Naive B cell (primary cell): ENCODE results near the gene CNKSR2. TPM values are rescaled to one million over a fixed set of nuclear protein-coding genes. Genes with fewer than 3 reads are reported as not detected.

Experiments
- ATAC-seq, 2 donors: fragments of 150-1000 bp; cut with Tn5 transposase; 2 replicates each; pipeline ENCODE4 v1.10.0; 2021; ENCODE audit warnings: low read depth in 2 of 2, mild to moderate bottlenecking in 2 of 2, moderate library complexity in 2 of 2
- DNase-seq: peaks from one replicate; pipeline ENCODE4 v3.0.0; 2022
- H3K27ac Mint-ChIP-seq, 6 donors: one replicate each; pipeline ENCODE4 v1.8.0; 2020 to 2022; ENCODE audit warnings: mild to moderate bottlenecking in 6 of 6, mixed read lengths in 6 of 6, moderate library complexity in 5 of 6, inconsistent platforms in 2 of 6
- H3K27me3 Mint-ChIP-seq, 3 donors: one replicate each; pipeline ENCODE4 v1.8.0; 2021 to 2022; ENCODE audit warnings: mixed read lengths in 3 of 3, mild to moderate bottlenecking in 1 of 3
- H3K36me3 Mint-ChIP-seq, 2 donors: one replicate each; pipeline ENCODE4 v1.8.0; 2020 to 2022; ENCODE audit warnings: mixed read lengths in 2 of 2, inconsistent platforms in 1 of 2, mild to moderate bottlenecking in 1 of 2
- H3K4me1 Mint-ChIP-seq, 3 donors: one replicate each; pipeline ENCODE4 v1.8.0; 2020 to 2022; ENCODE audit warnings: mixed read lengths in 3 of 3, inconsistent platforms in 1 of 3, mild to moderate bottlenecking in 1 of 3, moderate library complexity in 1 of 3
- H3K4me3 Mint-ChIP-seq, 8 donors: one replicate each; pipeline ENCODE4 v1.8.0; 2020 to 2022; ENCODE audit warnings: mild to moderate bottlenecking in 8 of 8, mixed read lengths in 8 of 8, moderate library complexity in 8 of 8, inconsistent platforms in 2 of 8
- H3K9me3 Mint-ChIP-seq, 7 donors: one replicate each; pipeline ENCODE4 v1.8.0; 2020 to 2022; ENCODE audit warnings: mixed read lengths in 7 of 7, mild to moderate bottlenecking in 5 of 7, inconsistent platforms in 2 of 7, moderate library complexity in 1 of 7
- polyA plus RNA-seq, 6 donors: library from polyadenylated mRNA; unstranded; fragments of 300-500 nt; fragmentation: Illumina TruSeq; gene quantifications; one replicate each; pipeline ENCODE4 v1.2.3, GENCODE V29; 2021; ENCODE audit warnings: low read depth in 6 of 6

The CNKSR2 gene
- polyA plus RNA-seq, result 10 to 100 TPM in 5 of 6 donors, 1 to 10 TPM in 1; 8.7 to 18.2 (median 13.1) TPM

GRCh38 chrX:21374163-21374993, at the start of gene CNKSR2:
TSS of gene CNKSR2 (plus strand) at chrX:21374418. CDS start at chrX:21374898, 480 bp downstream.
- Mint-ChIP-seq H3K4me3 (peak within 1 kb of the TSS; percentile 91 to 96 (median 94)), H3K36me3 (no peaks in the 10 kb centered on the region), H3K9me3 (no peaks in the 10 kb centered on the region), H3K27ac (peak within 1 kb of the TSS; percentile 80 to 94 (median 88)), H3K4me1 (peaks cover 17 to 25% (median 24%) of the 10 kb centered on the region in 3 donors), H3K27me3 (no peaks in the 10 kb centered on the region)
- DNase-seq (peak; percentile 81), ATAC-seq (peak; percentile 75 to 76)

DNA sequence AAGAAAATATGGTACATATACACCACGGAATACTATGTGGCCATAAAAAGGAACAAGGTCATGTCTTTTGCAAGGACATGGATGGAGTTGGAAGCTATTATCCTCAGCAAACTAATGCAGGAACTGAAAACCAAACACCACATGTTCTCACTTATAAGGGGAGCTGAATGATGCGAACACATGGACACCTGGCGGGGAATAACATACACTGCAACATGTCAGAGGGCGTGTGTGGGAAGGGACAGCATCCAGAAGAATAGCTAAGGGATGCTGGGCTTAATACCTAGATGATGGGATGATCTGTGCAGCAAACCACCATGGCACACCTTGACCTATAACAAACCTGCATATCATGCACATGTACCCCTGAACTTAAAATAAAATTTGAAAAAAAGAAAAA, 19.5 kb upstream of the CNKSR2 start:
- no peak overlapping the region for H3K27ac Mint-ChIP-seq
- peaks cover 0 to 19% (median 0%) of the 10 kb centered on the region in 3 donors for H3K27me3 Mint-ChIP-seq
- peaks cover 11 to 36% (median 27%) of the 10 kb centered on the region in 7 donors for H3K9me3 Mint-ChIP-seq
- no peak for ATAC-seq
- no peaks in the 10 kb centered on the region for H3K4me1 Mint-ChIP-seq
- no peak overlapping the region for H3K4me3 Mint-ChIP-seq
- peaks cover 9 to 23% of the 10 kb centered on the region in 2 donors for H3K36me3 Mint-ChIP-seq
- no peak for DNase-seq

DNA sequence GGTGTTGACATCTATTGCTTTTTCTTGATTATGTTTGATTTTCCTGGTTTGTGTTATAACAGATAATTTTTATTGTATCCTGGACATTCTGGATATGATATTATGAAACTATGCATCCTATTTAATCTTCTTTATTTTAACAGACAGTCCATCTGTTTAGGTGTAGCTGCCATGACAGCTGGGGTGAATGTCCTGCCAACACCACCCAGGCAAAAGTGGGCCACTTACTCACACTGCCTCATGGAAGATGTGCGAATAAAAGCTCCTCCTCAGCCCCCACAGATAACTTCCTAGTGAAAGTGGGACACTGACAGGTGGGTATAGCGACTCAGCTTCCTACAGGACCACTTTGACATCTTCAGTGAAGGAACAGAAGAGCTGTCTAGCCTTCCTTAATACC, 18.4 kb upstream of the CNKSR2 start:
- Mint-ChIP-seq H3K9me3 (peaks cover 8 to 25% (median 16%) of the 10 kb centered on the region in 7 donors), H3K4me1 (no peaks in the 10 kb centered on the region), H3K4me3 (no peak overlapping the region), H3K27ac (no peak overlapping the region), H3K36me3 (peaks cover 9 to 12% of the 10 kb centered on the region in 2 donors), H3K27me3 (peaks cover 0 to 10% (median 0%) of the 10 kb centered on the region in 3 donors)
- ATAC-seq, result no peak
- DNase-seq, result no peak

- Mint-ChIP-seq H3K4me3 (no peak overlapping the region), H3K27ac (no peak overlapping the region), H3K9me3 (peaks cover 0 to 11% (median 2%) of the 10 kb centered on the region in 7 donors), H3K36me3 (peaks cover 1 to 5% of the 10 kb centered on the region in 2 donors), H3K4me1 (peaks cover 0 to 7% (median 0%) of the 10 kb centered on the region in 3 donors), H3K27me3 (no peaks in the 10 kb centered on the region)
- no peak for ATAC-seq
- DNase-seq, result no peak
Observed at GRCh38 chrX:21369613-21370012, 4.6 kb upstream of the CNKSR2 start.

GRCh38 chrX:21373001-21373400, 1.2 kb upstream of the CNKSR2 start:
- ATAC-seq (no peak), DNase-seq (no peak)
- Mint-ChIP-seq H3K27ac (peak overlapping the region in 1 of 6 donors; percentile 91), H3K27me3 (no peaks in the 10 kb centered on the region), H3K4me3 (peak overlapping the region in 4 of 8 donors; percentile 69 to 94 (median 92)), H3K36me3 (no peaks in the 10 kb centered on the region), H3K4me1 (peaks cover 13 to 25% (median 17%) of the 10 kb centered on the region in 3 donors), H3K9me3 (no peaks in the 10 kb centered on the region)

GRCh38 chrX:21373637-21374162, 518 bp upstream of the CNKSR2 start:
- no peaks in the 10 kb centered on the region for H3K9me3 Mint-ChIP-seq
- ATAC-seq (peak; percentile 47 to 52), DNase-seq (peak; percentile 52)
- peak overlapping the region in 5 of 6 donors; percentile 80 to 93 (median 90) for H3K27ac Mint-ChIP-seq
- H3K27me3 Mint-ChIP-seq, result no peaks in the 10 kb centered on the region
- peaks cover 17 to 25% (median 18%) of the 10 kb centered on the region in 3 donors for H3K4me1 Mint-ChIP-seq
- H3K36me3 Mint-ChIP-seq, result no peaks in the 10 kb centered on the region
- H3K4me3 Mint-ChIP-seq, result peak overlapping the region; percentile 79 to 94 (median 91)

GRCh38 chrX:21374994-21375707, 933 bp downstream of the CNKSR2 start:
- Mint-ChIP-seq H3K36me3 (no peaks in the 10 kb centered on the region), H3K27ac (peak overlapping the region; percentile 71 to 92 (median 88)), H3K27me3 (no peaks in the 10 kb centered on the region), H3K4me3 (peak overlapping the region; percentile 91 to 96 (median 94)), H3K4me1 (peaks cover 22 to 32% (median 27%) of the 10 kb centered on the region in 3 donors), H3K9me3 (no peaks in the 10 kb centered on the region)
- no peak for ATAC-seq
- peak; percentile 7 for DNase-seq

DNA sequence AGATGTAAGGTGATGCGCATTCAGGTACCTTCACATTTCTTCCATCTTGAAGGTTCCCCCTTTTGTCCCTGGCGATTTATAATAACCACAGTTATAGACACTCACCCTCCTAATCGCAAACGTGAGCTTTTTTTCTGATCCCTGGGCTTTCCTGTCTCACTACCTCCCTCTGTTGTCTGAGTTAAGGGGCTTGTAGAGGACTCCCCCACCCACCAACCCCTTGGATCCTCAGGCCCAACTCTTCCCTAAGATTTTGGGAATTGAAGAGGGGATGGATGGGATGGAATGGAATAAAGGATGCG, 1.4 kb downstream of the CNKSR2 start:
- DNase-seq (peak; percentile 13), ATAC-seq (no peak)
- no peaks in the 10 kb centered on the region for H3K9me3 Mint-ChIP-seq

DNA sequence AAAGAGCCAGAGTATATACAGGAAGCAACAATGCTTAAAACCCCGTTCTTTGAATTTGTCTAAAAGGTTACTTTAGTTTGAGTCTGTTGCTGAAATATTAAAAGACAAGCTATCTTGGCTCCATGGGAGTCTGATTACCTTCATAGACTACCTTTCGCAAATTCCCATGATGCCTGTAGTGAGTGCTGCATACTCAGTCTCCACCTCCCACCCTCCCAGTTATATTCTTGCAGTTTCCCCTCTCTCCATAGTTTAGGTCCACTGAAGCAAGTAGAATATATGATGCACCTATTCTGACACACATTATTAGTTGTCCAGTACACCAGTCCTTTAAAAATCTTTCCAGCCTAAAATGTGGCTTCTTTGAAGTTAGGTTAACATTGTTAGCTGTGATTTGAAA, 2.4 kb downstream of the CNKSR2 start:
- H3K4me3 Mint-ChIP-seq, result peak overlapping the region in 6 of 8 donors; percentile 13 to 95 (median 94)
- no peaks in the 10 kb centered on the region for H3K9me3 Mint-ChIP-seq
- H3K27ac Mint-ChIP-seq, result peak overlapping the region in 3 of 6 donors; percentile 64 to 97 (median 66)
- H3K27me3 Mint-ChIP-seq, result no peaks in the 10 kb centered on the region
- no peak for ATAC-seq
- H3K4me1 Mint-ChIP-seq, result peaks cover 25 to 35% (median 27%) of the 10 kb centered on the region in 3 donors
- H3K36me3 Mint-ChIP-seq, result no peaks in the 10 kb centered on the region
- no peak for DNase-seq

More for the DNA sequence above, 1.4 kb downstream of the CNKSR2 start:
- H3K27ac Mint-ChIP-seq, result peak overlapping the region; percentile 59 to 91 (median 78)
- H3K4me1 Mint-ChIP-seq, result peaks cover 22 to 32% (median 27%) of the 10 kb centered on the region in 3 donors
- no peaks in the 10 kb centered on the region for H3K27me3 Mint-ChIP-seq
- H3K4me3 Mint-ChIP-seq, result peak overlapping the region; percentile 91 to 96 (median 94)
- H3K36me3 Mint-ChIP-seq, result no peaks in the 10 kb centered on the region

DNA sequence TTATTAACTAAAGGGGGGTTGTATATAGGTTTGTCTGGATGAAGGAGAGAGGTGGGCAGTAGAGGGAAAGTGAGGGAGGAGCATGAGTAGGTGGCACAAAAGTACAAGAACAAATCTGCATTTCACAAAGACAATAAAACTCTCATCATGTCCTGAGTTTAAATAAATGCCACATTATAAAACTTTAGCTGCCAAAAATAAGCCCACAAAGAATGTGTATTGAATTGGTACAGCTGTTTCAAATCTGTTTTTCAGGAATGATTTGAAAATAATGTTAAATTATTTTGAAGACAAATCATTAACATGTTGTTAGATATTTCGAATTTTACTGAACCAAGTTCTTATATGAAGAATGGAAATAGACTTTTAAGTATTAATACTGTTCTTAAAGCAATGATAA, 5.8 kb downstream of the CNKSR2 start:
- no peaks in the 10 kb centered on the region for H3K27me3 Mint-ChIP-seq
- H3K4me1 Mint-ChIP-seq, result peaks cover 21 to 38% (median 26%) of the 10 kb centered on the region in 3 donors
- no peak overlapping the region for H3K4me3 Mint-ChIP-seq
- no peak for ATAC-seq
- DNase-seq, result no peak
- H3K9me3 Mint-ChIP-seq, result no peaks in the 10 kb centered on the region
- no peaks in the 10 kb centered on the region for H3K36me3 Mint-ChIP-seq
- H3K27ac Mint-ChIP-seq, result no peak overlapping the region

DNA sequence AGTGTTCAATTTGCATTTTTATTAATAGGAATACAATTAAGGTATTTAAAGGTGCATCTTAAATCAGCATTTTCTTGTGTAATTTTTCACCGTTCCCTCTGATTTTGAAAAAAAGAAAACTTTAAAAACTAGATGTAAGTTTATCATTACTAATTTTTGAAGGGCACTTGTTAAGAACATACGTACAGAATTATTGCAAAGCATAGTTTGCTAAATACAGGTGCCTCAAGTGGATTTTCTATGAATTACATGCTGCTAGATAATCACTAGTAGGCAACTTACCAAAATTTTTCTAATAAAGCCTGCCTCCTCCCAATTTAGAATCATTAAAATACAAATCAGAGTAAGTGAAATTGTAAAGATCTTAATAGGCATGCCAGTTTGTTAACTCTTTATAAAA, 8.5 kb downstream of the CNKSR2 start:
- Mint-ChIP-seq H3K4me1 (peaks cover 5 to 25% (median 10%) of the 10 kb centered on the region in 3 donors), H3K36me3 (no peaks in the 10 kb centered on the region), H3K4me3 (no peak overlapping the region), H3K9me3 (no peaks in the 10 kb centered on the region), H3K27me3 (no peaks in the 10 kb centered on the region), H3K27ac (no peak overlapping the region)
- ATAC-seq (peak in 1 of 2 donors; percentile 27), DNase-seq (no peak)

- ATAC-seq, result no peak
Observed at GRCh38 chrX:21383546-21383945, 9.3 kb downstream of the CNKSR2 start.

DNA sequence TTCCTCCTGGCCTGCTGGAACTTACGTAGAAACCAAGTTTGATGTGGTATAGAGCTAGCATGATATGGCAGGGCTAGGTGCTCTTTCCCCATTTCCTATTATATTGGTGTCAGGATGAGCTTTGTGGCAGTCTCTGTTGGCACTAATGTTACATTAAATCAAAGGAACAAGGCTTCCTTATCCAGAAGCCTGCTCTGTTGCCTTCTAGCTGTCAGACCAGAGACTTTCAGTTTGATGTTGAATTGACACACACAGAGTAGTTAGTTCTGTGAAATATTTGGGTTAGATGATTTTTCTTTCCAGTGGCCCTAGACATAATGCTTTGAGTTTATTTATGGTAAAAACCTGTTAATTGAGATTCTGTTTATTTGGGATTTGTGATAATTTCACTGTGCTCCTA, 10.0 kb downstream of the CNKSR2 start:
- no peak overlapping the region for H3K27ac Mint-ChIP-seq
- DNase-seq, result no peak
- H3K36me3 Mint-ChIP-seq, result no peaks in the 10 kb centered on the region
- no peaks in the 10 kb centered on the region for H3K27me3 Mint-ChIP-seq
- H3K4me1 Mint-ChIP-seq, result peaks cover 4 to 15% (median 10%) of the 10 kb centered on the region in 3 donors
- H3K9me3 Mint-ChIP-seq, result peaks cover 0 to 6% (median 0%) of the 10 kb centered on the region in 7 donors
- no peak overlapping the region for H3K4me3 Mint-ChIP-seq
- ATAC-seq, result no peak

More at GRCh38 chrX:21383546-21383945, 9.3 kb downstream of the CNKSR2 start:
- no peak for DNase-seq
- Mint-ChIP-seq H3K27me3 (no peaks in the 10 kb centered on the region), H3K36me3 (no peaks in the 10 kb centered on the region), H3K27ac (no peak overlapping the region), H3K4me1 (peaks cover 4 to 22% (median 10%) of the 10 kb centered on the region in 3 donors), H3K9me3 (peaks cover 0 to 2% (median 0%) of the 10 kb centered on the region in 7 donors), H3K4me3 (no peak overlapping the region)
